NCI-H2227 (cell line): ENCODE data around the gene RASSF7.

Experiments
- DNase-seq: peaks from one replicate; lab custom pipeline; 2025; ENCODE audit not compliant: unreplicated experiment; lab: John Stamatoyannopoulos, UW

The RASSF7 gene

DNA sequence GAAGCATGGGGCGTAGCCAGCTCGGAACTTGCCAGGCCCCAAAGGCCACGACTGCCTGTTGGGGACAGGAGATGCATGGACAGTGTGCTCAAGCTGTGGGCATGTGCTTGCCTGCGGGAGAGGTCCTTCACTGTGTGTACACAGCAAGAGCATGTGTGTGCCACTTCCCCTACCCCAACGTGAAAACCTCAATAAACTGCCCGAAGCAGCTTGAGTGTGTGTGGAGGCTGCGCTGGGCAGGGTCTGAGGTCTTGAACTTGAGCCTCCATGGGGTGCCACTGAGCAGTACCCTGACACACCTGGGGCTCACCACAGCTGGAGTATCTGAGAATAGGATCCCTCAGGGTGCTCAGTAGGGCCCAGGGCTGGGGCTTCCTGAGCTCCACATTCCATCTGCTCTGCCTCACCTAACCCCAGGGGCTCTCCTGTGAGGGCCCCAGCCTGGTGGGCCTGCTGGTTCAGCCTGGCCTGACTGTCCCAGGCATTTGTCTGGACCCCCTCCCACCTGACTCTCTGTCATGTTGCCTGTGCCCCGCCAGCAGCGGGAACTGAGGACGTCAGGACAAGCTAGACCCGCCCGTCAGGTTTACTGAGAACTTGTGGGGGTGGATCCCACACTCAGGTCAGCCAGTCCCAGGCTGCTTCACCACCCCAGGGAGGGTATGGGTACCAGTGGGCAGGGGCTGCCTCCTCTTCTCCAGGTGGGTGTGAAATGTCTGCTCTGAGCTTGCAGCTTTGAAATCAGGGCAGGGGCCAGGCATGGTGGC lies 3.2 kb downstream of the RASSF7 start:
- no peak for DNase-seq

DNA sequence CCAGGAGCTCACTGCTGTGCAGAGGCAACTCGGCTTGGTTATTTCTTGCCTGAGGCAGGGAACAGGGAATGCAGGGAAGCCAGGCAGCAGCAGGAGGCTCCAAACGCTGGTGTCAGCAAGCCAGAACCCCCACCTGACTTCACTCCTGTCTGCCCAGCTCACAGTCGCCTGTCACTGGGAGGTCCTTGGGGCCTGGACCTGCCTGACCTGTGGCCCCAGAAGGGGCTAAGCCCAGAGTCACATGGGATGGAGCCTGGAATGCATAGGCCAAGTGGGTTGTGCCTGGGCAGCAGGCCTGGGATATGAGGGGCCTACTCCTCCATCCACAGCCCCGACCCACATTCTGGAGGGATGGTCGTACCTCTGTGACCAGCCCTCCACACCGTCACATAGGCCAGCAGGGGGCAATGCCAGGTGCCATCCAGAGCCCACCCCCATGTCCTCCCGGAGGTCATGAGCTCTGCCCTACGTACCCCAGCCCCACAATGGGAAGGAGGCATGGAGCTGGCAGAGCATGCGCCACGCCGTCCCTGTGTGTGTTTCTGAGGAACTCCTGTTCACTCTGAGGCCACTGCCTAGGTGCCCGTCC lies 5.2 kb downstream of the RASSF7 start:
- DNase-seq, result no peak

DNA sequence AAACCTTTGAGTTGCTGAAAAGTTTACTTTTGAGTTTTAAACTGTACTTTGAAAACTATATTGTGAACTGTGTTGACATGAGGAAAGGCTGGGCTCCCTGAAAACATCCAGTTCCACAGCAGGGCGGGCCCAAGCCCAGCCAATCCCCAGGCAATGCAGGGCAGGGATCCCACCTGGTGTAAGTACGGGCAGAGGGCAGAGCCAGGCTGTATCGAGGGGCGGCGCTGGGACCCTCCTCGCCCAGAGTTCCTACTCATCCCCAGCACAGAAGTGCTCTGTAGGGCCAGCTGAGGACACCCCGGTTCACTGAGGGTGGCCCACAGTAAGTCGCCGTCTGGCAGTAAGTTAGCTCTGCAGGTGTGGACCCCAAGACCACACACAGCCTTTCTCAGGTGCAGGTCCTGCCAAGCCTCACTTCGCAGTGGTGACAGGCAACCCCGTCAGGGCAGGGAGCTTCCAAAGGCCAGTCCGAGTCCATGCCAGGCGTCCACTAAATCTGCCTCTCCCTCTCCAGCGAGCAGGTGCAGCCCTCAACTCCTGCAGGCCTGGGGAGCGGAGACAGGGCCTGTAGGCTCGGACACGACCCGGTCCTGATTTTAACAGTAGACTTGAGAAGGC lies 6.3 kb downstream of the RASSF7 start:
- DNase-seq, result no peak

- DNase-seq, result no peak
Observed at GRCh38 chr11:567629-568292, 7.0 kb downstream of the RASSF7 start.

DNA sequence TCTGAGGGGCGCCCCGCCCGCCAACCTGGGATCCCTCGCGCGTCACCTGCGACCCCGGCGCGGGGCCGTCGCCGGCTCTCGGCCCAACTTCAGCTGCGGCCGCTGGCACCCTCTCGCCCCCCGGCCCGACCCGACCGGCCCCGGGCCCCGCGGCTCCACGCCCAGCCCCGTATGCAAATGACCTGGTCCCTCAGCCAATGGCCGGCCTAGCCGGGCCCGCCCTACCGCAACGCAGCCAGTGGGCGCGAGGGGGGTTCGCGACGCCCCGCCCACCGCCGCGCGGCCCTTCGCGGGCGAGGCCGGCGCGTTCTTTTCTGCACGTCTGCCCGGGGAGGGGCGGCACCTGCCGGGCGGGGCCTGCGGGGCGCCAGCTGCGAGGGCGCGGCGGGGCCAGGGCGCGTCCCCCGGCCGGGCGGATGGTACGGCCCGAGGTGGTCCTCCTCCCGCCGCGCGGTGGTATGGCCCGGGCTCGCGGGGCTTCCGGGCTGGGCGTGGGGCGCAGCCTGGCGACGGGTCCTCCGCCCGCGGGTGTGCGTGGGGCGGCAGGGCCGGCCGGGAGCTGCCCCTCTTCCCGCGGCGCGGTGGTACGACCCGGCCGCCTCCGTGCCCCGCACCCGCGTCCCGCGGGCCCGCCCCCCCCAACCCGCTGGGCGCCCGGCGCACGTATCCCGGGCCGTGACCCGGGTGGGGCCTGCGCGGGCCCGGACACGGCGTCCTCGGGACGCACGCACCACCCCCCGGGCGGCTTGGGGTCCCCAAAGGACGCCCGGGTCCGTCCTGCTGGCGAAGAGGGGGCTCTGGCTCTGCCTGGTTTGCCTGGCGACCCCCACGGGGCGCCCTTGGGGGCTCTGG lies 7.8 kb downstream of the RASSF7 start:
- peak; percentile 98 for DNase-seq

DNA sequence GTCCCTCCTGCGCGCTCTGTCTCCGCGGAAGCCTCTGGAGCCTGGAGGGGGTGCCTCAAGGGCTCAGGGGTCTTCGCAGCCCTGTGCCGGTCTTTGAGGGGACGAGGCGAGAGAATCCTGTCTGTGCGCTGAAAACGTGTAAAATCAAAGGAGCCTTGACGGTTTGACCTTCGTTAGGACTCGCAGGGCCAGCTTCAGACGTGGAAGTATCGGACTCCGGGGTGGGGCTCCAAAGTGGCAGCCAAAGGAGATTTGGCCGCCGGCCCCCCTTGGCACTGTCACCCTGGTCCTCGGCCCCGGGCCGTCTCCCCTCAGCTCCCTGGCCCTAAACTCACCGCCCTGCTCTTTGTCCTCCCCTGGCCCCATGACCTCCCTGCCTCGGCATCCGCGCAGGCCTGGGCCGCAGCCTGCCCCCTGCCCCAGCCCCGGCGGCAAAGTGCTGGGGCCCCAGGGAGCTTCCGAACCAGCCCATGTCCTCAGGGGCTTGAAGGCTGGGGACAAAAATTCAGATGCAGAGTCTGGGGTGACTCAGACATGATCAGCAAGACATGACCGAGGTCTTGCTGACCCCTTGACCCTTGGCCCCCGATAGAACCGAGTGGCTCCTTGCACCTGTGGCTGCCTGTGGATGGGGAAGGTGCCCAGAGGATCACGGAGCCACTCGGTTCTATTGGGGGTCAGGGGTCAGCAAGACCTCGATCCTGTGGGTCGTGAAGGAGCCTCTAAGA lies 8.6 kb downstream of the RASSF7 start:
- DNase-seq, result no peak

DNA sequence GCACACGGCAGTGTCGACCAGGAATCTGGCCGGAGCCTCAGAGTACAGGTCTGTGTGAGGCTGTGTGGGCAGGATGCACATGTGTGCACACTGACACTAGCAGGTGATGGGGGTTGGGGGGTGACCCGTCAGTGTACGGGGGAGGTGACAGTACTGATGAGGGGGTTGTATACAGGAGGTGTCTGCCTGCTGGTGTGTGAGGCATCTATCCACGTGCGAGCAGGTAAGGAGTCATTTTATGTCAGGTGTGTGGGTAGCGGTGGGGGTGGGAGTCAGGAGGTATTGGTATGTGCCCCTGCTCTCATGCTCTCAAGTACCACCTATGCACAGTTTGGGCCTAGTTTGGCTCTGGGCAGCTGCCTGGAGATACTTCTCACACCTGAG lies 11.0 kb downstream of the RASSF7 start:
- no peak for DNase-seq

DNA sequence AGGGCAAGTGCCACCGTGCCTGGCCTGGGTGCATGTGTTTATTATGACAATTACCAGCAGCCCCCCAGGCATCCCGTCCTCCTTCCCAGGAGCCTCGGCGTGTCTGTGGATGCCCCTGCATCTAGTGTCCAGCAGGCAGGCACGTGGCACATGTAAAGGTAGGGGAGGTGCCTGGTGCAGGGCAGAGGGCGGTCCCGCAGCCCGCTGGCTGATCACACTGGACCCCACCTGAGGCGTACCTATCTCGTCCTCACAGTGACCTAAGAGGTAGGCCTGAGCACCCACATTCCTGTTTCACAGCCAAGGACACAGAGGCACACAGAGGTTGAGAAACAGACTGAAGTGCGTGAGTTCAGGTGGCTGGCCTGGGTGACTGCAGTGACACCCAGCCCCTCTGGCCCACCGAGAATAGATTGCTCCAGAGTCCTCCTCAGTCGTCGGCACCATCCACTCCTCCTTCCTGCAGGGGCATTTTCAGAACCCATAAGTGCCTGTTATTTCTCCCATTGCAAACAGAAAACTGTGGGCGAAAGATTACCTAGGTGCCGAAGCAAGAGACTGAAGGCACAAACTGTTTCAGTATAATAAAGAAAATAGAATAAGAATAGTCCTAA lies 12.5 kb downstream of the RASSF7 start:
- no peak for DNase-seq

- DNase-seq, result peak; percentile 63
Observed at GRCh38 chr11:574031-574570, 13.3 kb downstream of the RASSF7 start.

- DNase-seq, result no peak
Observed at GRCh38 chr11:574632-575312, 14.0 kb downstream of the RASSF7 start.

DNA sequence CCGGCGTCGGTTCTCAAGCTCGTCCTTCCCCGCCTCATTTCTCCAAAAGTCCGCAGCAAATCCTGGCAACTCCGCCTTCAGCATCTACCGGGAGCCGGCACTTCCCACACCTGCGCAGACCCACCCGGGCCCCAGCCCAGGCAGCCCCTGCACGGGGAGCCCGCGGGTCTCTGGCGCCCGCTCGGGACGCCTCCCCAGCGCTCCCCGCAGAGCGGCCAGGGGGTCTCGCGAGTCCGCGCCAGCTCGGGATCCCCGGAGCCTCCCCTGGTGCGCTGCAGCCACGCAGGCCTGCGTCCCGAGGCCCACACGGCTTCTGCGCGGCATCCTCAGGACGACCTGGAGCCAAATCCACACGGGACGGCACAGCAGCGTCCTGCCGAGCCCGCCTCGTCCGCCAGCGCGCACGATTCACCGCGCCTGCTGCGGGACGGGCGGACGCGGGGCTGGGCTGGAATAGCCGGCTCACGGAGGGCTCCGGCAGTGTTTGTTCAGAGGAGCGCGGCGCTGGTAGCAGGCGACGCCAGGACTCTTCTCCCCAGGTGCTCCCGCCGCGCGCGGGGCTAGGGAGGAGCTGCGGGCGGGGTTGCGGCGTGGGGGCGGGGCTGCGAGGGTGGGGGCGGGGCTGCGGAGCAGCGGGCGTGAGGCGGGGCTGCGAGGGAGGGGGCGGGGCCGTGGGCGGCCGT lies 14.7 kb downstream of the RASSF7 start:
- DNase-seq, result peak; percentile 93

- peak; percentile 97 for DNase-seq
Observed at GRCh38 chr11:575996-576768, 15.4 kb downstream of the RASSF7 start, which contains the start of gene PHRF1. Gene PHRF1, plus strand, starts transcription at chr11:576470. Its CDS starts 5,043 bp downstream, at chr11:581513.

GRCh38 chr11:576811-577610 lies 16.2 kb downstream of the RASSF7 start:
- no peak for DNase-seq

- DNase-seq, result no peak
Observed at GRCh38 chr11:577611-577894, 16.8 kb downstream of the RASSF7 start.

DNA sequence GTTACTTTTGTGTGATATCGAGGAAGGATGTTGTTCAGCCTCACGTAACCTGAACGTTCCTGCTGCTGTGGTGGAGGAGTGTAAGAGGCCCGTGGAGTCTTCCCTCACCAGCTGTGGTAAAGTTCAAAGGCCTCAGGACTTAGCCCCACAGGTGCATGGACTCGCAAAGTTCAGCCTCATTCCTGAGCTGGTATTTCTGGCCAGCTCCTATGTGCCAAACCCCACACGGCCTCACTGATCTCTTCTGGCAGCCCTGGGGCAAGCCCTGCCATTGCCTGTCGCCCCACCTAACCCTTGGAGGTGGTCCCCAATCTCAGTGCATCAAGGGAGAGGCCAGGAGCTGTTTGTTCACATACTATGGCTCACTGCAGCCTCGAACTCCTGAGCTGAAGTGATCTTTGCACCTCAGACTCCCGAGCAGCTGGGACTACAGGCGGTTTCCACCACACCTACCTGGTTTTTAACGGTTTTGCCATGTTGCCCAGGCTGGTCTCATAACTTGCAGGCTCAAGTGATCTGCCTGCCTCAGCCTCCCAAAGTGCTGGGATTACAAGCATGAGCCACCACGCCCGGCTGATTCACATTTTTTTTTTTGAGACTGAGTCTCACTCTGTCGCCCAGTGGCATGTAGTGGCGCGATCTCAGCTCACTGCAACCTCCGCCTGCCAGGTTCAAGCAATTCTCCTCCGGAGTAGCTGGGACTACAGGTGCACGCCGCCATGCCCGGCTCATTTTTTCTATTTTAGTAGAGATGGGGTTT lies 17.7 kb downstream of the RASSF7 start:
- DNase-seq, result no peak
